Activated CD4-positive, alpha-beta T cell treated with anti-CD3 and anti-CD28 coated beads for 1 hour (primary cell): ENCODE measurements around the gene TMEM107.
"Not testable (repeated sequence)": the region's sequence is repeated elsewhere in the genome, so short reads cannot be mapped to it uniquely, and the experiment has no call there.

Experiments
- DNase-seq: peaks from one replicate; pipeline ENCODE4 v3.0.0-alpha.2; 2020

The TMEM107 gene

GRCh38 chr17:8189041-8189710 is 13.0 kb upstream of the TMEM107 start:
- DNase-seq, result no peak

- DNase-seq, result no peak
These were observed 12.2 kb upstream of the TMEM107 start for GRCh38 chr17:8188263-8188839.

GRCh38 chr17:8187517-8188262 is 11.5 kb upstream of the TMEM107 start:
- peak; percentile 89 for DNase-seq

GRCh38 chr17:8186787-8187516 is 10.8 kb upstream of the TMEM107 start:
- DNase-seq, result peak; percentile 88

GRCh38 chr17:8186446-8186786 is 10.2 kb upstream of the TMEM107 start:
- no peak for DNase-seq

GRCh38 chr17:8185582-8186445 is 9.6 kb upstream of the TMEM107 start:
- peak; percentile 90 for DNase-seq

- DNase-seq, result no peak
These were observed 985 bp upstream of the TMEM107 start for GRCh38 chr17:8176998-8177731.

GRCh38 chr17:8175795-8176196 is 384 bp downstream of the TMEM107 start:
- DNase-seq, result no peak

- no peak for DNase-seq
These were observed 2.3 kb downstream of the TMEM107 start for GRCh38 chr17:8173871-8174322.

- peak; percentile 57 for DNase-seq
These were observed 2.9 kb downstream of the TMEM107 start for GRCh38 chr17:8173056-8173870.

- DNase-seq, result not testable (repeated sequence)
These were observed 6.0 kb downstream of the TMEM107 start for GRCh38 chr17:8170186-8170585.

GRCh38 chr17:8167526-8167925 is 8.7 kb downstream of the TMEM107 start:
- no peak for DNase-seq

GRCh38 chr17:8166731-8167130 is 9.4 kb downstream of the TMEM107 start:
- no peak for DNase-seq

- no peak for DNase-seq
These were observed 11.4 kb downstream of the TMEM107 start for GRCh38 chr17:8164815-8165131.

- no peak for DNase-seq
These were observed 12.0 kb downstream of the TMEM107 start for GRCh38 chr17:8163978-8164814.

GRCh38 chr17:8162997-8163977 is 12.9 kb downstream of the TMEM107 start:
- DNase-seq, result no peak

- peak; percentile 79 for DNase-seq
These were observed 13.8 kb downstream of the TMEM107 start, which contains the start of gene VAMP2 for GRCh38 chr17:8162233-8162996. VAMP2 (minus strand) TSS chr17:8162948; CDS start chr17:8162879, 69 bp downstream.
